Ishikawa (cell line): ENCODE data around the gene TUFM.

Source experiments
- CEBPB ChIP-seq: IDR thresholded peaks from 2 replicates; pipeline ENCODE4 v1.6.1; 2012
- CREB1 ChIP-seq: IDR thresholded peaks from 2 replicates; pipeline ENCODE4 v1.6.1; 2012; ENCODE audit warnings: low read depth
- EGR1 ChIP-seq: IDR thresholded peaks from 2 replicates; pipeline ENCODE4 v1.6.1; 2012
- EP300 ChIP-seq: IDR thresholded peaks from 2 replicates; pipeline ENCODE4 v1.6.1; 2012; ENCODE audit warnings: borderline replicate concordance
- FOXM1 ChIP-seq: IDR thresholded peaks from 2 replicates; pipeline ENCODE4 v1.6.1; 2012; ENCODE audit warnings: low read depth, borderline replicate concordance
- MAX ChIP-seq: IDR thresholded peaks from 2 replicates; pipeline ENCODE4 v1.6.1; 2012
- NFIC ChIP-seq: IDR thresholded peaks from 2 replicates; pipeline ENCODE4 v1.6.1; 2012
- RAD21 ChIP-seq: IDR thresholded peaks from 2 replicates; pipeline ENCODE4 v1.6.1; 2012; ENCODE audit warnings: low read depth
- REST ChIP-seq: IDR thresholded peaks from 2 replicates; pipeline ENCODE4 v1.6.1; 2012; ENCODE audit warnings: low read depth, mild to moderate bottlenecking
- TAF1 ChIP-seq: IDR thresholded peaks from 2 replicates; pipeline ENCODE4 v1.6.1; 2012; ENCODE audit warnings: low read depth, mild to moderate bottlenecking
- TCF12 ChIP-seq: IDR thresholded peaks from 2 replicates; pipeline ENCODE4 v1.6.1; 2012; ENCODE audit warnings: low read depth
- TEAD4 ChIP-seq: IDR thresholded peaks from 2 replicates; pipeline ENCODE4 v1.6.1; 2012
- USF1 ChIP-seq: IDR thresholded peaks from 2 replicates; pipeline ENCODE4 v1.6.1; 2012
- YY1 ChIP-seq: IDR thresholded peaks from 2 replicates; pipeline ENCODE4 v1.6.1; 2012; ENCODE audit warnings: low read depth
- ZBTB7A ChIP-seq: IDR thresholded peaks from 2 replicates; pipeline ENCODE4 v1.6.1; 2012; ENCODE audit warnings: low read depth

TUFM gene

GRCh38 chr16:28846933-28847273, 755 bp upstream of the TUFM start:
- TF ChIP-seq RAD21 = no peak

- TF ChIP-seq USF1 = no peak
- TF ChIP-seq TEAD4 = no peak
- TF ChIP-seq MAX = peak; percentile 71
- no peak for TF ChIP-seq REST
- TF ChIP-seq YY1 = no peak
- TF ChIP-seq CEBPB = no peak
- no peak for TF ChIP-seq TCF12
Measured at GRCh38 chr16:28845761-28846079, 428 bp downstream of the TUFM start.

- TF ChIP-seq ZBTB7A (no peak), TCF12 (no peak), REST (no peak), FOXM1 (no peak), CREB1 (no peak), NFIC (no peak)
Measured at GRCh38 chr16:28845293-28845692, 855 bp downstream of the TUFM start.

GRCh38 chr16:28844226-28844885, 1.8 kb downstream of the TUFM start:
- TF ChIP-seq ZBTB7A (no peak), YY1 (no peak), TEAD4 (no peak), TAF1 (no peak), MAX (no peak), REST (no peak), FOXM1 (no peak), EP300 (no peak), CREB1 (no peak), USF1 (no peak), TCF12 (no peak), NFIC (no peak), RAD21 (no peak), EGR1 (no peak), CEBPB (no peak)

GRCh38 chr16:28843766-28844165, 2.4 kb downstream of the TUFM start:
- no peak for TF ChIP-seq CEBPB
- no peak for TF ChIP-seq EP300

GRCh38 chr16:28842696-28843095, 3.5 kb downstream of the TUFM start:
- no peak for TF ChIP-seq MAX
- TF ChIP-seq NFIC = no peak
- no peak for TF ChIP-seq YY1
- TF ChIP-seq REST = no peak
- no peak for TF ChIP-seq EGR1
- TF ChIP-seq TAF1 = no peak
- no peak for TF ChIP-seq RAD21
- no peak for TF ChIP-seq TCF12
